ENCODE results near the gene DUSP28.

GRCh38 chr2:240576036-240576435, 15.9 kb downstream of the DUSP28 start:
- TF ChIP-seq CTCF (conservative IDR thresholded peaks at IDR 0.05) = no peak
- no peak for TF ChIP-seq EZH2 (IDR thresholded peaks at IDR 0.05; ENCODE audit: low read depth)
